Activated CD8-positive, alpha-beta memory T cell treated with anti-CD3 and anti-CD28 coated beads for 1 hour (primary cell): ENCODE results near the gene DPH6.
A peak's percentile ranks its signal among the peaks of the same experiment; 100 is the strongest.
"Not testable (repeated sequence)": the region's sequence is repeated elsewhere in the genome, so short reads cannot be mapped to it uniquely, and the experiment has no call there.

ENCODE experiments used
- DNase-seq, 2 donors: peaks; one replicate each; pipeline ENCODE4 v3.0.0-alpha.2; 2020; ENCODE audit warnings: low read depth in 1 of 2; ENCODE audit errors: extremely low read depth in 1 of 2

Gene DPH6

GRCh38 chr15:35545824-35546510 is at the start of gene DPH6:
TSS of gene DPH6 (minus strand) at chr15:35546165. CDS start at chr15:35546141, 24 bp downstream.
- peak; percentile 56 to 62 for DNase-seq

GRCh38 chr15:35595656-35596055 is 49.7 kb upstream of the DPH6 start:
- DNase-seq, result no peak

- not testable (repeated sequence) for DNase-seq
These were observed 46.0 kb upstream of the DPH6 start for GRCh38 chr15:35591987-35592386.

- no peak for DNase-seq
These were observed 38.0 kb upstream of the DPH6 start for GRCh38 chr15:35583863-35584528.

GRCh38 chr15:35580606-35581005 is 34.6 kb upstream of the DPH6 start:
- no peak for DNase-seq

- no peak for DNase-seq
These were observed 21.4 kb upstream of the DPH6 start for GRCh38 chr15:35567392-35567791.

GRCh38 chr15:35566991-35567390 is 21.0 kb upstream of the DPH6 start:
- DNase-seq, result no peak

GRCh38 chr15:35565901-35566300 is 19.9 kb upstream of the DPH6 start:
- DNase-seq, result no peak

GRCh38 chr15:35562641-35563040 is 16.7 kb upstream of the DPH6 start:
- no peak for DNase-seq

GRCh38 chr15:35561308-35561707 is 15.3 kb upstream of the DPH6 start:
- DNase-seq, result no peak

- DNase-seq, result no peak
These were observed 14.9 kb upstream of the DPH6 start for GRCh38 chr15:35560870-35561269.

GRCh38 chr15:35560258-35560657 is 14.3 kb upstream of the DPH6 start:
- DNase-seq, result no peak

- DNase-seq, result no peak
These were observed 13.7 kb upstream of the DPH6 start for GRCh38 chr15:35559683-35560082.

GRCh38 chr15:35557544-35557943 is 11.6 kb upstream of the DPH6 start:
- no peak for DNase-seq

- DNase-seq, result no peak
These were observed 11.0 kb upstream of the DPH6 start for GRCh38 chr15:35557012-35557411.

GRCh38 chr15:35555244-35555643 is 9.3 kb upstream of the DPH6 start:
- no peak for DNase-seq

GRCh38 chr15:35550957-35551356 is 5.0 kb upstream of the DPH6 start:
- no peak for DNase-seq

GRCh38 chr15:35549567-35549966 is 3.6 kb upstream of the DPH6 start:
- no peak for DNase-seq

- DNase-seq, result no peak
These were observed 2.5 kb upstream of the DPH6 start for GRCh38 chr15:35548435-35548834.

GRCh38 chr15:35547775-35548364 is 1.9 kb upstream of the DPH6 start:
- no peak for DNase-seq

GRCh38 chr15:35546511-35547381 is 781 bp upstream of the DPH6 start:
- no peak for DNase-seq
